Measurements from ENCODE around the gene WNT7A.

Gene WNT7A

GRCh38 chr3:13895155-13896105 lies 15.6 kb upstream of the WNT7A start:
- peak overlapping the region; percentile 71 for H3K4me2 ChIP-seq (ENCODE audit: low read length, poor library complexity, severe bottlenecking)
- H4K8ac ChIP-seq (ENCODE audit: low read length): peak overlapping the region; percentile 9
- no peak overlapping the region for H3K23ac ChIP-seq (ENCODE audit: low read length in 2 of 2)
- H3K27ac ChIP-seq (ENCODE audit: low read length, poor library complexity, severe bottlenecking): no peak overlapping the region
- no peaks in the 10 kb centered on the region for H3K36me3 ChIP-seq (ENCODE audit: control insufficient read depth in 1 of 2, insufficient read depth in 2 of 2, low read depth in 1 of 2, low read length in 2 of 2)
- H3K4me3 ChIP-seq (ENCODE audit: insufficient read depth in 1 of 2, low read depth in 1 of 2, low read length in 2 of 2): peak overlapping the region; percentile 47 to 82
- H3K9ac ChIP-seq (ENCODE audit: low read length): peak overlapping the region; percentile 95
- peaks cover 7% of the 10 kb centered on the region for H3K4me1 ChIP-seq (ENCODE audit: control insufficient read depth, insufficient read depth, low read depth, low read length)
- 2% methylated on average over 86 of the region's 86 CpGs for WGBS
- DNase-seq: peak; percentile 75
- no peak overlapping the region for H3K14ac ChIP-seq (ENCODE audit: low read length in 2 of 2)
- no peak overlapping the region for H3K18ac ChIP-seq (ENCODE audit: low read depth in 1 of 2, low read length in 2 of 2)
- no peak overlapping the region for H4K91ac ChIP-seq (ENCODE audit: low read length)
- peaks cover 27% of the 10 kb centered on the region for H3K9me3 ChIP-seq (ENCODE audit: control insufficient read depth, low read length)
- H2BK12ac ChIP-seq (ENCODE audit: low read length in 2 of 2): no peak overlapping the region
- no peak overlapping the region for H2AK5ac ChIP-seq (ENCODE audit: low read length, severe bottlenecking)
- H2BK120ac ChIP-seq (ENCODE audit: low read depth, low read length): no peak overlapping the region
- H3K27me3 ChIP-seq (ENCODE audit: control insufficient read depth in 1 of 2, insufficient read depth in 1 of 2, low read length in 2 of 2): peaks cover 13 to 25% of the 10 kb centered on the region in 2 experiments
- H2BK5ac ChIP-seq (ENCODE audit: low read depth, low read length, poor library complexity, severe bottlenecking): no peak overlapping the region
- no peak overlapping the region for H3K4ac ChIP-seq (ENCODE audit: low read depth in 1 of 2, low read length in 2 of 2)
- H2BK15ac ChIP-seq (ENCODE audit: low read depth, poor library complexity, severe bottlenecking): no peak overlapping the region
- no peaks in the 10 kb centered on the region for H3K79me1 ChIP-seq (replicated peaks; ENCODE audit: low read length, poor library complexity, severe bottlenecking)
- peak overlapping the region; percentile 67 for H2AFZ ChIP-seq (ENCODE audit: low read depth, low read length)

DNA sequence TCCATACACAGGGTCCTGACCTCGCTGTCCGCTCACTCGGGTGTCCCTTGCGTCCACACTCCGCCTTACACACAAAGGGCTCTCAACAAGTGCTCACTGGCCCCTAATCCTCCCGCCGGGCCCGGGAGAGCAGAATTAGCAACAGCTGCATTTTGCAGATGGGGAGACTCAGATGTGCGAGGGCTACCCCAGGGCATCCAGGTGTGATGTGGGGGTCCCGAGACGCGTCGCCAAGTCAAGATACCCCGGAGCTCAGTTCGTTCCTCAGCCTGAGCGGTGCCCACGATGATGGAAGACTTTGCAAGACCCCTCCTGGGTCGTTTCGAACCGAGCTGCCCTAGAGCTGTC lies 14.9 kb upstream of the WNT7A start:
- H2BK5ac ChIP-seq (ENCODE audit: low read depth, low read length, poor library complexity, severe bottlenecking): no peak overlapping the region
- H3K9me3 ChIP-seq (ENCODE audit: control insufficient read depth, low read length): peaks cover 20% of the 10 kb centered on the region
- no peaks in the 10 kb centered on the region for H3K36me3 ChIP-seq (ENCODE audit: control insufficient read depth in 1 of 2, insufficient read depth in 2 of 2, low read depth in 1 of 2, low read length in 2 of 2)
- H3K14ac ChIP-seq (ENCODE audit: low read length in 2 of 2): no peak overlapping the region
- peaks cover 17 to 30% of the 10 kb centered on the region in 2 experiments for H3K27me3 ChIP-seq (ENCODE audit: control insufficient read depth in 1 of 2, insufficient read depth in 1 of 2, low read length in 2 of 2)
- no peak overlapping the region for H2BK15ac ChIP-seq (ENCODE audit: low read depth, poor library complexity, severe bottlenecking)
- DNase-seq: no peak
- no peak overlapping the region for H4K91ac ChIP-seq (ENCODE audit: low read length)
- H3K23ac ChIP-seq (ENCODE audit: low read length in 2 of 2): no peak overlapping the region
- WGBS: 45% methylated on average over 20 of the region's 20 CpGs
- H2BK120ac ChIP-seq (ENCODE audit: low read depth, low read length): no peak overlapping the region
- peak overlapping the region; percentile 95 for H3K9ac ChIP-seq (ENCODE audit: low read length)
- peak overlapping the region; percentile 47 to 82 for H3K4me3 ChIP-seq (ENCODE audit: insufficient read depth in 1 of 2, low read depth in 1 of 2, low read length in 2 of 2)
- H3K79me1 ChIP-seq (replicated peaks; ENCODE audit: low read length, poor library complexity, severe bottlenecking): no peaks in the 10 kb centered on the region
- H4K8ac ChIP-seq (ENCODE audit: low read length): no peak overlapping the region
- no peak overlapping the region for H2BK12ac ChIP-seq (ENCODE audit: low read length in 2 of 2)
- peaks cover 7% of the 10 kb centered on the region for H3K4me1 ChIP-seq (ENCODE audit: control insufficient read depth, insufficient read depth, low read depth, low read length)
- no peak overlapping the region for H3K4ac ChIP-seq (ENCODE audit: low read depth in 1 of 2, low read length in 2 of 2)
- H3K4me2 ChIP-seq (ENCODE audit: low read length, poor library complexity, severe bottlenecking): peak overlapping the region; percentile 71
- H2AK5ac ChIP-seq (ENCODE audit: low read length, severe bottlenecking): no peak overlapping the region
- H3K18ac ChIP-seq (ENCODE audit: low read depth in 1 of 2, low read length in 2 of 2): no peak overlapping the region
- H2AFZ ChIP-seq (ENCODE audit: low read depth, low read length): no peak overlapping the region
- no peak overlapping the region for H3K27ac ChIP-seq (ENCODE audit: low read length, poor library complexity, severe bottlenecking)

GRCh38 chr3:13894096-13894806 lies 14.4 kb upstream of the WNT7A start:
- Histone ChIP-seq H3K4me1 (ENCODE audit: control insufficient read depth, insufficient read depth, low read depth, low read length) (peaks cover 7% of the 10 kb centered on the region), H3K4me3 (ENCODE audit: insufficient read depth in 1 of 2, low read depth in 1 of 2, low read length in 2 of 2) (peak overlapping the region in 1 of 2 experiments; percentile 82), H3K79me1 (replicated peaks; ENCODE audit: low read length, poor library complexity, severe bottlenecking) (no peaks in the 10 kb centered on the region), H2AFZ (ENCODE audit: low read depth, low read length) (no peak overlapping the region), H3K14ac (ENCODE audit: low read length in 2 of 2) (no peak overlapping the region), H3K36me3 (ENCODE audit: control insufficient read depth in 1 of 2, insufficient read depth in 2 of 2, low read depth in 1 of 2, low read length in 2 of 2) (no peaks in the 10 kb centered on the region), H3K9me3 (ENCODE audit: control insufficient read depth, low read length) (peaks cover 16% of the 10 kb centered on the region), H3K4ac (ENCODE audit: low read depth in 1 of 2, low read length in 2 of 2) (no peak overlapping the region), H4K91ac (ENCODE audit: low read length) (no peak overlapping the region), H3K18ac (ENCODE audit: low read depth in 1 of 2, low read length in 2 of 2) (no peak overlapping the region), H3K27ac (ENCODE audit: low read length, poor library complexity, severe bottlenecking) (no peak overlapping the region), H2BK120ac (ENCODE audit: low read depth, low read length) (no peak overlapping the region), H3K23ac (ENCODE audit: low read length in 2 of 2) (no peak overlapping the region), H2BK15ac (ENCODE audit: low read depth, poor library complexity, severe bottlenecking) (no peak overlapping the region), H2BK5ac (ENCODE audit: low read depth, low read length, poor library complexity, severe bottlenecking) (no peak overlapping the region), H3K27me3 (ENCODE audit: control insufficient read depth in 1 of 2, insufficient read depth in 1 of 2, low read length in 2 of 2) (peaks cover 17 to 31% of the 10 kb centered on the region in 2 experiments), H2AK5ac (ENCODE audit: low read length, severe bottlenecking) (no peak overlapping the region), H3K4me2 (ENCODE audit: low read length, poor library complexity, severe bottlenecking) (no peak overlapping the region), H2BK12ac (ENCODE audit: low read length in 2 of 2) (no peak overlapping the region), H4K8ac (ENCODE audit: low read length) (no peak overlapping the region), H3K9ac (ENCODE audit: low read length) (no peak overlapping the region)
- DNase-seq: no peak
- 84% methylated on average over 12 of the region's 13 CpGs for WGBS

DNA sequence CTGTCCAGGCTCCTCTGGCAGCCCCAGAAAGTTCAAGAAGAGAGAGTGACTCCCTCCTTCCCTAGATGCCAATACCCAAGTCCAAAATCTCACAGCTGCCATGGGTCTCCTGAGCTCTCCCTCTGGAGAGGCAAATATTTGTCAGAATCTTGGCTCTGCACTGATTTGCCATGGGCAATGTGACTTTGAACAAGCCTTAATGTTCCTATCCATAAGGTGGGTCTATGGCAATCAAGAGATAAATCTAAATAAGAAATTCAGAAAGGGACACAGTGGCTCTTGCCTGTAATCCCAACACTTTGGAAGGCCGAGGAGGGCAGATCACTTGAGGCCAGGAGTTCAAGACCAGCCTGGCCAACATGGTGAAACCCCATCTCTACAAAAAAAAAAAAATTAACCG lies 12.4 kb upstream of the WNT7A start:
- no peak overlapping the region for H3K27ac ChIP-seq (ENCODE audit: low read length, poor library complexity, severe bottlenecking)
- H4K91ac ChIP-seq (ENCODE audit: low read length): no peak overlapping the region
- no peaks in the 10 kb centered on the region for H3K9me3 ChIP-seq (ENCODE audit: control insufficient read depth, low read length)
- no peak for DNase-seq
- no peak overlapping the region for H3K18ac ChIP-seq (ENCODE audit: low read depth in 1 of 2, low read length in 2 of 2)
- H3K36me3 ChIP-seq (ENCODE audit: control insufficient read depth in 1 of 2, insufficient read depth in 2 of 2, low read depth in 1 of 2, low read length in 2 of 2): no peaks in the 10 kb centered on the region
- no peak overlapping the region for H4K8ac ChIP-seq (ENCODE audit: low read length)
- no peak overlapping the region for H2AFZ ChIP-seq (ENCODE audit: low read depth, low read length)
- H3K9ac ChIP-seq (ENCODE audit: low read length): no peak overlapping the region
- no peaks in the 10 kb centered on the region for H3K79me1 ChIP-seq (replicated peaks; ENCODE audit: low read length, poor library complexity, severe bottlenecking)
- H2BK15ac ChIP-seq (ENCODE audit: low read depth, poor library complexity, severe bottlenecking): no peak overlapping the region
- H2AK5ac ChIP-seq (ENCODE audit: low read length, severe bottlenecking): no peak overlapping the region
- peaks cover 24 to 38% of the 10 kb centered on the region in 2 experiments for H3K27me3 ChIP-seq (ENCODE audit: control insufficient read depth in 1 of 2, insufficient read depth in 1 of 2, low read length in 2 of 2)
- H3K4me1 ChIP-seq (ENCODE audit: control insufficient read depth, insufficient read depth, low read depth, low read length): peaks cover 7% of the 10 kb centered on the region
- no peak overlapping the region for H3K14ac ChIP-seq (ENCODE audit: low read length in 2 of 2)
- no peak overlapping the region for H2BK120ac ChIP-seq (ENCODE audit: low read depth, low read length)
- no peak overlapping the region for H3K4ac ChIP-seq (ENCODE audit: low read depth in 1 of 2, low read length in 2 of 2)
- H3K4me2 ChIP-seq (ENCODE audit: low read length, poor library complexity, severe bottlenecking): no peak overlapping the region
- no peak overlapping the region for H3K4me3 ChIP-seq (ENCODE audit: insufficient read depth in 1 of 2, low read depth in 1 of 2, low read length in 2 of 2)
- no peak overlapping the region for H3K23ac ChIP-seq (ENCODE audit: low read length in 2 of 2)
- no peak overlapping the region for H2BK5ac ChIP-seq (ENCODE audit: low read depth, low read length, poor library complexity, severe bottlenecking)
- WGBS: 70% methylated on average over 2 of the region's 2 CpGs
- no peak overlapping the region for H2BK12ac ChIP-seq (ENCODE audit: low read length in 2 of 2)
